HG02798 (cell line): ENCODE results near the gene SNHG17.
"Not testable (repeated sequence)": the region's sequence is repeated elsewhere in the genome, so short reads cannot be mapped to it uniquely, and the experiment has no call there.

ENCODE experiments used
- ATAC-seq: cut with Tn5 transposase; IDR thresholded peaks from one replicate; pipeline ENCODE4 v1.9.1; 2021; ENCODE audit warnings: mild to moderate bottlenecking; ENCODE audit not compliant: unreplicated experiment, poor library complexity

The SNHG17 gene

GRCh38 chr20:38421915-38422314, 13.2 kb downstream of the SNHG17 start:
- ATAC-seq: no peak

DNA sequence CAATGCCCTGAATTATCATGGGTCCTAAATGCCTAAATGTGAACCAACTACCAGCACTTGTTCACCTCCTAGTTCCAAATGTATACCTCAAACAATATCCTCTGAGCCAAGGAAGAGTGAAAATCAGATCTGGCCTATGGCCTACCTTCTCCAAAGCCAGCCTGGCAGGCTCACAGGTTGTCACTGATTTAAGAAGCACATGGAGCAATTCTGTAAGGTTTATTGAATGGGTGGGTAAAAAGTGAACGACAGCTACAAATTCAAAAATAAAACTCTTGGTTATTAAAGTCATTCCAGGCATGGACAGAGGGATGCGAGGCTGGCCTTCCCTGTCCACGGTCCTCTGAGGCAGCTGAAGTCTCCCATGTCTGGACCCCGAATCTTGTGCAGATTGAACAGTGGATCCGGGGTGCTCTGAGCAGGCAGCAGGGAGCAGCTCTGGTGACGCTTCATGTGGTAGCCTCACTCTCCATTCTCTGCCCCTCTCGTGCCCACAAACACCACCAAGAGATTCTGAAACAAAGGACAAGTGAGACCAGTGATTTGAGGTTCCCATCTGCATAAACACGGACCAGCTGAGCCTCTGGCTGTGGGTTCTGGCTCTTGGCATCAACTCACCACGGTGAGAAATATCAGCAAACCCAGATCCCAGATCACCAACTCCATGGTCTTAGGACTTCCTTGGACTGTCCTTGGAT, 14.6 kb downstream of the SNHG17 start:
- no peak for ATAC-seq

- no peak for ATAC-seq
Measured at GRCh38 chr20:38418509-38419204, 16.5 kb downstream of the SNHG17 start.

GRCh38 chr20:38414769-38415450, 20.2 kb downstream of the SNHG17 start:
- ATAC-seq: no peak

DNA sequence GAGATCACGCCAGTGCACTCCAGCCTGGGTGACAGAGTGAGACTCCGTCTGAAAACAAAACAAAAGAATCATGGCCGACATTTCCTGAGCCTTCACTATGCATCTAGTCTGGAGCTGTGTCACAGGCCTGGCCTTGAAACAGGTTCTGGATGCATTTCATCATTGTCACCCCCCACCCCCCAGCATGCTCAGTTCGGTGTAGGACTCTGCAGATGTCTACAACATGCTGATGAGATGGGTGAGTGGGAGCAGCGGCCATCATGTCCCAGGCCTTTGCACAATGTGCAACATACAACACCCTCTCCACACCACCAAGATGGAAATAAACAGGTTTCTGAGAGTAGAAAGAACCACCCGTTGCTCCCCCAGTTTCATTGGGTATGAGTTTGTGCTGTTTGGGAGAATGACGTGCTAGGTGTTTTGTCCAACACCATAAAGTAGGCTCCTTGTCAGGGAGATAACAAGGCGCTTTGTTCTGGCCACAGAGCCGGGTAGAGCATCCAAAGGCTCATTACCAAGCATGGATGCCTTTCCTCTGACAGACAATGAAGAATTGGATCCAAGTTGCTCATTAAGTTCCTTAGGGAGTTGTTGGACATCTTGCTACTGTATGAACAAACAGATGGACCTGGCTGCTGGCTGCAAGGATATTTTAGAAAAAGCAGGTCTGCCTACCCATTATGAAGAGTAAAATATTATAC, 22.1 kb downstream of the SNHG17 start:
- ATAC-seq: no peak

DNA sequence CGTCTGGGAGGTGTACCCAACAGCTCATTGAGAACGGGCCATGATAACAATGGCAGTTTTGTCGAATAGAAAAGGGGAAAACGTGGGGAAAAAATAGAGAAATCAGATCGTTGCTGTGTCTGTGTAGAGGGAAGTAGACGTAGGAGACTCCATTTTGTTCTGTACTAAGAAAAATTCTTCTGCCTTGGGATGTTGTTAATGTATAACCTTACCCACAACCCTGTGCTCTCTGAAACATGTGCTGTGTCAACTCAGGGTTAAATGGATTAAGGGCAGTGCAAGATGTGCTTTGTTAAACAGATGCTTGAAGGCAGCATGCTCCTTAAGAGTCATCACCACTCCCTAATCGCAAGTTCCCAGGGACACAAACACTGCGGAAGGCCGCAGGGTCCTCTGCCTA, 27.3 kb downstream of the SNHG17 start:
- ATAC-seq: not testable (repeated sequence)

DNA sequence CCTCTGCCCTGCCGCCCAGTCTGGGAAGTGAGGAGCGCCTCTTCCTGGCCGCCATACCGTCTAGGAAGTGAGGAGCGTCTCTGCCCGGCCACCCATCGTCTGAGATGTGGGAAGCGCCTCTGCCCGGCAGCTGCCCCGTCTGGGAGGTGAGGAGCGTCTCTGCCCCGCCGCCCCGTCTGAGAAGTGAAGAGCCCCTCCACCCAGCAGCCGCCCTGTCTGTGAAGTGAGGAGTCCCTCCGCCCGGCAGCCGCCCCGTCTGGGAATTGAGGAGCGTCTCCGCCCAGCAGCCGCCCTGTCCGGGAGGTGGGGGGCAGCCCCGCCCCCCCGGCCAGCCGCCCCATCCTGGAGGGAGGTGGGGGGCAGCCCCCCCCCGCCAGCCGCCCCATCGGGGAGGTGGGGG, 27.8 kb downstream of the SNHG17 start:
- no peak for ATAC-seq

- no peak for ATAC-seq
Measured at GRCh38 chr20:38406476-38406875, 28.7 kb downstream of the SNHG17 start.

GRCh38 chr20:38405132-38405531, 30.0 kb downstream of the SNHG17 start:
- no peak for ATAC-seq

- ATAC-seq: no peak
Measured at GRCh38 chr20:38404016-38404415, 31.1 kb downstream of the SNHG17 start.

DNA sequence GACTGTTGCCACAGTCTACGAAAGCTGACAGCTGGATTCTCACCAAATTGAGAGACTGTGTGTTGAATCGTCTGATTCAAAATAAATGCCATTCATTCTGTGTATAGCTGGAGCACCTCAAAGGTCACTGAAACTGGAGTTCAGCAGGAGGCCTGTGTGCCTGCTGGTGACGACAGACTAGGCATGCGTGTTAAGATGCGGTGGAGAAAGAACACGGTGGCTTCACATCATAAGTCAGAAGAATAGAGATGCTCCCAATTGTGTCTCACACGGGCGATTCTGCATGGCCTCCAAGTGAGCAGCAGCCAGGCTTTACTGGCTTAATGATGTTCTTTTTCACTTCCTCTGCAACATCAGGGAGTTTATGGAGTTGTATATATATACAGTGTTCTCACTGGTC, 32.3 kb downstream of the SNHG17 start:
- no peak for ATAC-seq

GRCh38 chr20:38402089-38402488, 33.0 kb downstream of the SNHG17 start:
- no peak for ATAC-seq

GRCh38 chr20:38395751-38396395, 39.3 kb downstream of the SNHG17 start:
- not testable (repeated sequence) for ATAC-seq

- no peak for ATAC-seq
Measured at GRCh38 chr20:38395165-38395564, 40.0 kb downstream of the SNHG17 start.

DNA sequence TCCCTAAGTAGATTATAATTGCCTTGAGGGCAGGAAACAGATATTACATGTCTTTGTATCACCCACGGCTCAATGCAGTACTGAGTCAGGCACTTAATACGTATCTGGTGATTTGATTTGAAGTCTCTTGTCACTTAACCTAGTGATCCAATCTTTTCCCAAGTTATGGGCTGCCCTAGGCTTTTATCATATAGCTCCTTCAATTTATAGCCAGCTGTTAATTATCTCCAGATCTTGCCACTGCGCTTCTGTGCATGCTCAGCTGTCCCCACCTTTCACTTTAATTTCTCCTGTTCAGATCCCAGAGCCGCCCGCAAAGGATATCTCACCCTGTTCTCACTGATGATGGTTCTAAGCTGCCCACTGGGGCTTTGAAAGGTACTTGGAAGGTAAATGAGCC, 41.9 kb downstream of the SNHG17 start:
- no peak for ATAC-seq

DNA sequence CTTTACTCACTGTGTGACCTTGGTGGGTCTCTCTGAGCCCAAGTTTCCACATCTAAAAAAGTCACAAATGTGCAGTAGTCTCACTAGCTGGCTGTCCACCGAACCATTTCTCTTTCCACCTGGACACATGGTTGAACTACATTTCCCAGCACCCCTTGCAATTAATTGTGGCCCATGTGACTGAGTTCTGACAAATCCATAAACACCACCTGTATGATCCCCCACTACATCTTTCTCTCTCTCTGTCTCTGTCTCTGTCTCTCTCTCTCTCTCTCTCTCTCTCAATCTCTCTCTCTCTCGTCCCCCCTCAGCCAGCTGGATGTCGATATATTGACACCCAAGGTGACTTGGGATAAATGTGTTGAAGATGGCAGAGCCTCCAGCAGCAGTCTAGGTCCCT, 42.8 kb downstream of the SNHG17 start:
- ATAC-seq: no peak

- no peak for ATAC-seq
Measured at GRCh38 chr20:38387953-38388352, 47.2 kb downstream of the SNHG17 start.

- ATAC-seq: no peak
Measured at GRCh38 chr20:38386851-38387250, 48.3 kb downstream of the SNHG17 start.

GRCh38 chr20:38386004-38386403, 49.1 kb downstream of the SNHG17 start:
- ATAC-seq: no peak

DNA sequence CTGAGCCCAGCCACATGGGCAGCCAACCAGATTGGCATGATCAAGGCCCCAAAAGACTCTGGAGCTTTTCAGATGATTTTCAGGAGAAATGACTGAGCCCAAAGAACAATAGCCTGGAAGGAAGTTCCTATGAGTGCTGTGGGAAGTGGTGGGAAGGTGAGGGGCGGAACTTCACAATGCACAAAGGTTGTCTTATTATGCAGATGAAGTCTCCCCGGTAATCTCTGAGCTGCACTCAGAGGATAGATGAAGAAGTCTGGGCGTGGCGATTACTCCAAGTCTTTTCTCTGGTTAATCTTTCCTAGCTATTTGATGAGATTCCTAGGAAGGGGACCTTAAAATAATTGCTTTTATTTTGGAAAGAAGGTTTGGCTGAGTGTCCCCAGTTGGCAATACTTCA, 52.0 kb downstream of the SNHG17 start:
- no peak for ATAC-seq
